GM12801 (cell line): ENCODE results near the gene PLPP1.

Experiments
- TF ChIP-seq, protein P1 (sequence below): IDR thresholded peaks from one replicate; pipeline ENCODE4 v1.5.1; 2011; ENCODE audit warnings: control low read depth; ENCODE audit not compliant: insufficient read length; ENCODE audit errors: extremely low read depth

The PLPP1 gene

DNA sequence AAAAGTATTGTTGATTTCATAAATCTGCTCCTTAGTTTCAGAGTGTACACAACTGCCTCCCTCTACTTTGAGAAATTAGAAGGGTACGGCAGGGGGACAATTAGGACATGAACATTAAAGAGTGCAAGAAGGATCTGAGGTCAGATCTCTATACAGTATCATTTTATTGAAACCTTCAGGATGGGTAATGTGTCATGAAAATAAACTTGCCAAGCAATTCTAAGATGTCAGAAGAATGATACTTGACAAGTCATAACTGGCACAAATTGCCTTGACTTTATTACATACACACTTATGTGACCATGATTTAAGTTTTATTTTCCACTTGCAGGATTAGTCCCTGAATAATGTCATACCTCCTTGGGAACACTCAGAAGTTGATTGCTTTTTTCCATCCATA lies 92.8 kb downstream of the PLPP1 start:
- TF ChIP-seq, protein P1, sequence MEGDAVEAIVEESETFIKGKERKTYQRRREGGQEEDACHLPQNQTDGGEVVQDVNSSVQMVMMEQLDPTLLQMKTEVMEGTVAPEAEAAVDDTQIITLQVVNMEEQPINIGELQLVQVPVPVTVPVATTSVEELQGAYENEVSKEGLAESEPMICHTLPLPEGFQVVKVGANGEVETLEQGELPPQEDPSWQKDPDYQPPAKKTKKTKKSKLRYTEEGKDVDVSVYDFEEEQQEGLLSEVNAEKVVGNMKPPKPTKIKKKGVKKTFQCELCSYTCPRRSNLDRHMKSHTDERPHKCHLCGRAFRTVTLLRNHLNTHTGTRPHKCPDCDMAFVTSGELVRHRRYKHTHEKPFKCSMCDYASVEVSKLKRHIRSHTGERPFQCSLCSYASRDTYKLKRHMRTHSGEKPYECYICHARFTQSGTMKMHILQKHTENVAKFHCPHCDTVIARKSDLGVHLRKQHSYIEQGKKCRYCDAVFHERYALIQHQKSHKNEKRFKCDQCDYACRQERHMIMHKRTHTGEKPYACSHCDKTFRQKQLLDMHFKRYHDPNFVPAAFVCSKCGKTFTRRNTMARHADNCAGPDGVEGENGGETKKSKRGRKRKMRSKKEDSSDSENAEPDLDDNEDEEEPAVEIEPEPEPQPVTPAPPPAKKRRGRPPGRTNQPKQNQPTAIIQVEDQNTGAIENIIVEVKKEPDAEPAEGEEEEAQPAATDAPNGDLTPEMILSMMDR: no peak

DNA sequence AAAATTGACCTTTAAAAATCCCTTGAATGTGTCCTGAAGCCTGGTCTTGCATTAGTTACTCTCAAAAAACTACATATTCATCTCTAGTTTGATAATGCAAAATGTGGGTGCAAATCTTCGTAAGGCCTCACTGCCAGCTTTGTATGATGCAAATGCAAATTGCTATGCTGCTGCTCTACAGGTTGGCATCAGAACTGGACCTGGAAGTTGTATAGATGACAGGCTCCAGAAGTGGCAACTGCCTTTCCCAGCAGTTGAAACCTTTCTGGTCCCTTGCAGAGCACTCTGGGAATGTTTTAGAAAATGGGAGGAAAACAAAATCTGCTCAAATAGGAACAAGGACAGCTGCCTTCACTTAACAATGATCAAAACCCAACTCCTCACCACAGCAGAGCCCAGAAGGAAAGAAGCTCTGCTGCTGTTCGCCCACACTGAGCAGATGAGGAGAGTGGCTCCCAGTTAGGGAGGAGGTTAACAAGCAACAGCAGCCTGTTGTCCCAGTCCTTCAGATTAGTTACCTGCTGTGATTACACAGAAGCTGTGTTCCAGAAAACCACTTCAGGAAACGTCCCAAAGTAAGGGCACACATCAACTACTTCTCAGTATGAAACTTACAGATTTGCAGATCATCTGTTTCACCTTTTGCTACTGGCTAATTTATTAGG lies 93.5 kb downstream of the PLPP1 start:
- TF ChIP-seq, protein P1: no peak

DNA sequence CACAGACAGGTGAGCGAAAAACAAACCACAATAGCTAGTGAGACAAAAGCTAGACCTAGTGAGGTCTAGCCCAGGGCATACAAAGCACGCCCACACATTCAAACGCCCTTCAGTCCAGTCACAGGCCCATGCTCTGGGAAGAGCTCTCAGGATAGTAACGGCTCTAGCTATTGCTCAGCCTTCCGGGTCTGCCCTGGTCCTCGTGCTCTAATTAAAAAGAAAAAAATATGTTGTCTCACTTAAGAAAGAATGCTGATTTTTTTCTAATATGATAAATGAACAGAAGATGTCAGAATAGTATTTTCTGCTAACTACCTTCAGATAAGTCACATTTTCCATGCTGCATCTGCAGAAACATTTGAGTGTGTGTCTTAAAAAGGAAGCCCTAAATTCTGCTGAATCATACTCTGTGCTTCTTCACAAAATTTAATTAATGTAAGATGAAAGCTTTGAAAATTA lies 94.5 kb downstream of the PLPP1 start:
- TF ChIP-seq, protein P1: no peak

DNA sequence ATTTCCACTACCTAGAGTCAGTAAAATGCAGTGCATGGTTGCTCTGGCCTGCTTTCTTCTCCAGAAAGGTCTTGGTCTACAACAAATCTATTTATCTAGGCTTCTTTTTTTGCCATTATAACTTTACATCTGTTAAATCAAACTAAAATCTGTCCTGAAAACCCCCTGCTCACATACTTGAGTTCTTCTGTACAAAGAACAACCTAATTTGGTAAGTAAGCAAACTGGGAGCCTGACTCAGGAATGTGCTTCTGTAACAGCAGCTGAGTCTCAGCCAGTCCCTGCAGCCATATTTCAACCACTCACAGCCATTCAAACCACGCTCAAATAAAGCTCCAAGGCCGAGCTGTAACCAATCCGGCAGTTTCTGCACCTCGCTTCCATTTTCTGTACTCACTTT lies 95.8 kb downstream of the PLPP1 start:
- TF ChIP-seq, protein P1: no peak

DNA sequence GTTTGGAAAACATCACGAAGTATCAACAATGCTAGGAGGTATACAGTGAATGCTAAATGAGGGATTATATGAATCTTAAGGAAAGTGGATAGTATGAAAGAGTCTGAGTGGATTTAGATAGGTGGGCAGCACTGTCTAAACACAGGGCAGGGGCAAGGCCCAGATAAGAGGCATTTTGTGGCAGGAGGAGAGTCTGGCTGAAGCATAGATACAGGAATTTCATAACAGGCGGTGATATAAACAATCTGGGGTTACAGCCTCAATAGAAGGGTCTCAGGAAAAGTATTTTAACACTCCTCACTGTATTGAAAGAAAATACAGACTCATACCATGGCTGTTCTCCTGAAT lies 96.9 kb downstream of the PLPP1 start:
- TF ChIP-seq, protein P1: no peak

DNA sequence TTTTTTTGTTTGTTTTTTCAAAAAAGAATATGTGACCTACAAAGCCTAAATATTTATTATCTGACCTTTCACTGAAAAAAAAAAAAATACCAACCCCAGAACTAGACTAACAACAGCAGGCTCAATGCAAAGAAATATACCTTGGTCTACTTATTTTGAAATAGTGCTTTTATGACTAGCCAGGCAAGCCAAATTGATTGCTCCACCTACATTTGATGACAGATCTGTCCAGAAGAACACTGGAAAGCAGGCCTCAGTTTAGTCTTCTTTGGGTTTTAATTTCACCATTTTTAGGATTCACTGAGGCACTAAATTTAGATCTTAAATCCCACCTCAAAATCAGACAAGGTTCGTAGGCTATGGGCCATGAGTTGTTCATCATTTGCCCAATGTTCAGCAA lies 97.3 kb downstream of the PLPP1 start:
- TF ChIP-seq, protein P1: no peak

DNA sequence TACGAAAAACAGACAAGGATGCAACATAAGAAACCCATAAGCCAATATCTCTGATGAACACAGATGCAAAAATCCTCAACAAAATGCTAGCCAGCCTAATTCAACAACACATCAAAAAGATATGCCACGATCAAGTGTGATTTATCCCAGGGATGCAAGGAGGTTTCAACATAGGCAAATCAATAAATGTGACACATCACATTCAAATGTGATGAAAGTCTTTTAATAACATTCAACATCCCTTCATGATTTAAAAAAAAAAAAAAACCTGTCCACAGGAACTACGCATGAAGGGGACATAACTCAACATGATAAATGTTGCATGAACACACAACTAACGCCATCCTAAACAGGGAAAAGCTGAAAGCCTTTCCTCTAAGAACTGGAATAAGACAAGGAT lies 102.2 kb downstream of the PLPP1 start:
- TF ChIP-seq, protein P1: no peak
